ENCODE data around the gene BRWD1. TPM values are rescaled to one million over a fixed set of nuclear protein-coding genes. Genes with fewer than 3 reads are reported as not detected.

The BRWD1 gene
- total and polyA plus RNA-seq, 2 of the 13 experiments (the other 11 are each of a cell fraction or from before 2014, with no cell fraction given) = 13.9 to 28.0 TPM

GRCh38 chr21:39313571-39314142 lies at the start of gene BRWD1 (continued):
- TF ChIP-seq ZNF550 (CRISPR knock-in tag; IDR thresholded peaks at IDR 0.05; ENCODE audit: borderline replicate concordance) (no peak), ZNF557 (CRISPR knock-in tag; IDR thresholded peaks at IDR 0.05) (peak; percentile 74; the same call in 1 of the 2 replicates), IRX3 (CRISPR knock-in tag; IDR thresholded peaks at IDR 0.05; ENCODE audit: borderline replicate concordance, low read depth) (peak; percentile 91), FOSL1 (CRISPR knock-in tag; IDR thresholded peaks at IDR 0.05; ENCODE audit: borderline replicate concordance) (no peak), HNRNPH1 (optimal IDR thresholded peaks at IDR 0.05; ENCODE audit: low read depth, low read length) (no peak), RCOR2 (CRISPR knock-in tag; IDR thresholded peaks at IDR 0.05) (no peak), ZNF564 (CRISPR knock-in tag; IDR thresholded peaks at IDR 0.05) (peak; percentile 90), NFIB (CRISPR knock-in tag; IDR thresholded peaks at IDR 0.05; ENCODE audit: borderline replicate concordance) (no peak), NKX3-1 (CRISPR knock-in tag; IDR thresholded peaks at IDR 0.05) (0 out of 2 replicates have a peak, but pooled peaks have one; percentile 21), ZNF414 (CRISPR knock-in tag; IDR thresholded peaks at IDR 0.05) (0 out of 2 replicates have a peak, but pooled peaks have one; percentile 67), TAF1 (CRISPR knock-in tag; IDR thresholded peaks at IDR 0.05) (no peak; the same call in none of the 2 replicates), PLRG1 (conservative IDR thresholded peaks at IDR 0.05) (no peak), KMT2A (CRISPR knock-in tag; IDR thresholded peaks at IDR 0.05) (no peak), ZNF737 (CRISPR knock-in tag; IDR thresholded peaks at IDR 0.05; ENCODE audit: borderline replicate concordance) (no peak), EED (CRISPR knock-in tag; IDR thresholded peaks at IDR 0.05) (0 out of 2 replicates have a peak, but pooled peaks have one; percentile 17), ZNF777 (CRISPR knock-in tag; IDR thresholded peaks at IDR 0.05) (peak; percentile 76), ZNF546 (CRISPR knock-in tag; conservative IDR thresholded peaks at IDR 0.05) (peak; percentile 75; the same call in 1 of the 2 replicates), HNRNPK (IDR thresholded peaks at IDR 0.05; ENCODE audit: low read depth, low read length, poor library complexity, severe bottlenecking) (peak; percentile 64), FIP1L1 (IDR thresholded peaks at IDR 0.05; ENCODE audit: borderline replicate concordance, insufficient read depth, low read depth, low read length) (0 out of 2 replicates have a peak, but pooled peaks have one; percentile 22), GPN1 (CRISPR knock-in tag; IDR thresholded peaks at IDR 0.05; ENCODE audit: borderline replicate concordance) (0 out of 2 replicates have a peak, but pooled peaks have one; percentile 11), ZNF556 (CRISPR knock-in tag; IDR thresholded peaks at IDR 0.05; ENCODE audit: borderline replicate concordance) (peak; percentile 91), ZBED4 (CRISPR knock-in tag; IDR thresholded peaks at IDR 0.05; ENCODE audit: borderline replicate concordance) (no peak), HIC2 (CRISPR knock-in tag; IDR thresholded peaks at IDR 0.05; ENCODE audit: low read depth) (no peak), NR2F1 (CRISPR knock-in tag; IDR thresholded peaks at IDR 0.05) (no peak; a peak in 1 of 4 replicates), TBP (CRISPR knock-in tag; IDR thresholded peaks at IDR 0.05) (no peak)
